HCT116 (cell line): Measurements from ENCODE around the gene KRTAP10-7. TPM values are rescaled to one million over a fixed set of nuclear protein-coding genes. Genes with fewer than 3 reads are reported as not detected.

ENCODE experiments used
- ATAC-seq: fragments of 200-7000 bp; cut with Tn5 transposase; 2 replicates; pipeline ENCODE4 v1.9.1; 2020; ENCODE audit warnings: mild to moderate bottlenecking, moderate library complexity
- BruUV-seq: library from RNA; stranded (reverse); fragments of 400-500 nt; replicated peaks from 2 replicates; lab custom pipeline; 2021; lab: Mats Ljungman, UMichigan
- CTCF ChIA-PET: fragments of 300-600 bp; sonication (Branson Sonifier 250); formaldehyde crosslinking; loops from one replicate; lab custom pipeline; 2021; ENCODE audit warnings: antibody characterized with exemption; lab: Charles Lee
- POLR2A ChIA-PET: fragments of 300-600, 350-600 bp; sonication (Branson Sonifier 250); formaldehyde crosslinking; loops from one replicate; lab custom pipeline; 2021; ENCODE audit warnings: antibody characterized with exemption; lab: Charles Lee
- RAD21 ChIA-PET, 2 experiments: fragments of 300-600 bp; sonication (Branson Sonifier 250); formaldehyde crosslinking; loops; one replicate each; lab custom pipeline; 2023; ENCODE audit warnings: low total read pairs in 2 of 2; ENCODE audit not compliant: uncharacterized antibody in 2 of 2, unreplicated experiment in 2 of 2, low non-redundant PET in 1 of 2; lab: Charles Lee
- DNase-seq: peaks from one replicate; pipeline ENCODE4 v3.0.0-alpha.2; 2010; ENCODE audit warnings: low read depth, low spot score
- H2AFZ ChIP-seq: fragments of 200-600 bp; shearing (Covaris generic), sonication (generic); 2 replicates; pipeline ENCODE4 v1.6.1; 2017; ENCODE audit warnings: low read depth, mixed run types, mixed read lengths, antibody characterized with exemption, low read length; ENCODE audit not compliant: poor library complexity, severe bottlenecking
- H3K27ac ChIP-seq: 2 replicates; pipeline ENCODE4 v1.5.1; 2012; ENCODE audit warnings: low read depth, low read length
- H3K27me3 ChIP-seq: fragments of 200-600 bp; sonication (generic); 2 replicates; pipeline ENCODE4 v1.6.1; 2016; ENCODE audit warnings: mixed run types, low read length, mixed read lengths; ENCODE audit not compliant: insufficient read depth
- H3K36me3 ChIP-seq, 2 experiments: fragments of 200-500 bp in 1 of 2; fragments of 200-600 bp in 1 of 2; sonication (Bioruptor generic) in 1 of 2; sonication (generic) in 1 of 2; 2 replicates each; pipeline versions ENCODE4 v1.5.1 to v1.6.1; 2014 to 2016; ENCODE audit warnings: low read length in 2 of 2, inconsistent platforms in 1 of 2, mixed read lengths in 1 of 2, mixed run types in 1 of 2; ENCODE audit not compliant: insufficient read depth in 2 of 2, control insufficient read depth in 1 of 2
- H3K4me1 ChIP-seq, 2 experiments: fragments of 200-600 bp in 1 of 2; sonication (generic) in 1 of 2; 2 replicates each; pipeline versions ENCODE4 v1.5.1 to v1.6.1; 2012 to 2017; ENCODE audit warnings: low read length in 2 of 2, inconsistent platforms in 1 of 2, mild to moderate bottlenecking in 1 of 2, mixed read lengths in 1 of 2, mixed run types in 1 of 2, moderate library complexity in 1 of 2; ENCODE audit not compliant: insufficient read depth in 2 of 2, control insufficient read depth in 1 of 2
- H3K4me2 ChIP-seq: fragments of 200-600 bp; sonication (generic); 2 replicates; pipeline ENCODE4 v1.6.1; 2017; ENCODE audit warnings: mixed run types, low read length, mixed read lengths
- H3K4me3 ChIP-seq, 2 experiments: fragments of 200-600 bp in 1 of 2; sonication (generic) in 1 of 2; replicated peaks in 1 of 2; 2 replicates each; pipeline ENCODE4 v1.5.1; 2011 to 2016; ENCODE audit warnings: low read length in 2 of 2, control low read depth in 1 of 2, low read depth in 1 of 2, mild to moderate bottlenecking in 1 of 2, mixed read lengths in 1 of 2, mixed run types in 1 of 2
- H3K79me2 ChIP-seq: fragments of 200-600 bp; sonication (generic); 2 replicates; pipeline ENCODE4 v1.6.1; 2017; ENCODE audit warnings: mild to moderate bottlenecking, mixed run types, low read length, moderate library complexity, mixed read lengths; ENCODE audit not compliant: insufficient read depth
- H3K9ac ChIP-seq: fragments of 200-600 bp; sonication (generic); 2 replicates; pipeline ENCODE4 v1.6.1; 2016; ENCODE audit warnings: low read length, mixed read lengths
- H3K9me2 ChIP-seq: fragments of 200-600 bp; sonication (generic), shearing (Covaris generic); 2 replicates; pipeline ENCODE4 v1.6.1; 2017; ENCODE audit warnings: mixed run types, mild to moderate bottlenecking, moderate library complexity; ENCODE audit not compliant: insufficient read depth
- H3K9me3 ChIP-seq, 2 experiments: fragments of 200-500 bp in 1 of 2; fragments of 200-600 bp in 1 of 2; sonication (Bioruptor generic) in 1 of 2; sonication (generic) in 1 of 2; 2 replicates each; pipeline ENCODE4 v1.6.1; 2014 to 2017; ENCODE audit warnings: low read length in 2 of 2, mixed read lengths in 2 of 2, inconsistent platforms in 1 of 2, low read depth in 1 of 2, mild to moderate bottlenecking in 1 of 2, mixed run types in 1 of 2, moderate library complexity in 1 of 2; ENCODE audit not compliant: control insufficient read depth in 1 of 2, insufficient read depth in 1 of 2
- H4K20me1 ChIP-seq: fragments of 200-600 bp; sonication (generic), shearing (Covaris generic); 2 replicates; pipeline ENCODE4 v1.6.1; 2017; ENCODE audit warnings: mixed run types, mild to moderate bottlenecking, moderate library complexity; ENCODE audit not compliant: insufficient read depth
- ATF3 ChIP-seq: IDR thresholded peaks from 2 replicates; pipeline ENCODE4 v1.6.1; 2012
- CBX3 ChIP-seq: IDR thresholded peaks from 2 replicates; pipeline ENCODE4 v1.6.1; 2012; ENCODE audit warnings: low read depth
- CEBPB ChIP-seq: IDR thresholded peaks from 2 replicates; pipeline ENCODE4 v1.6.1; 2012; ENCODE audit warnings: low read depth
- ELF1 ChIP-seq: IDR thresholded peaks from 2 replicates; pipeline ENCODE4 v1.6.1; 2012; ENCODE audit warnings: low read depth, borderline replicate concordance
- EZH2 ChIP-seq: fragments of 200-600 bp; sonication (generic); IDR thresholded peaks from 2 replicates; pipeline ENCODE4 v1.6.1; 2017; ENCODE audit warnings: antibody characterized with exemption, mixed run types
- EZH2phosphoT487 ChIP-seq: fragments of 200-600 bp; IDR thresholded peaks from 2 replicates; pipeline ENCODE4 v1.6.1; 2018; ENCODE audit warnings: antibody characterized with exemption, borderline replicate concordance
- JUND ChIP-seq: IDR thresholded peaks from 2 replicates; pipeline ENCODE4 v1.6.1; 2012
- POLR2A ChIP-seq: IDR thresholded peaks from 2 replicates; pipeline ENCODE4 v1.7.0; 2011; ENCODE audit warnings: borderline replicate concordance; ENCODE audit not compliant: insufficient read depth, insufficient read length; ENCODE audit errors: extremely low read depth
- POLR2AphosphoS5 ChIP-seq: IDR thresholded peaks from 2 replicates; pipeline ENCODE4 v1.6.1; 2011; ENCODE audit warnings: mild to moderate bottlenecking, low read depth, low read length, moderate library complexity
- SIN3A ChIP-seq: IDR thresholded peaks from 2 replicates; pipeline ENCODE4 v1.6.1; 2012; ENCODE audit warnings: low read depth
- SP1 ChIP-seq: IDR thresholded peaks from 2 replicates; pipeline ENCODE4 v1.6.1; 2012; ENCODE audit warnings: low read depth
- SRF ChIP-seq: IDR thresholded peaks from 2 replicates; pipeline ENCODE4 v1.6.1; 2012; ENCODE audit warnings: low read depth
- TCF7L2 ChIP-seq: IDR thresholded peaks from 2 replicates; pipeline ENCODE4 v1.7.0; 2011; ENCODE audit warnings: borderline replicate concordance, inconsistent platforms; ENCODE audit not compliant: insufficient read depth, insufficient read length; ENCODE audit errors: extremely low read depth
- YY1 ChIP-seq: IDR thresholded peaks from 2 replicates; pipeline ENCODE4 v1.6.1; 2011; ENCODE audit warnings: low read length, low read depth, moderate library complexity, mild to moderate bottlenecking; ENCODE audit not compliant: insufficient replicate concordance; ENCODE audit errors: extremely low read depth
- ZFX ChIP-seq: fragments of 450-650 bp; IDR thresholded peaks from 2 replicates; pipeline ENCODE4 v1.6.1; 2017
- ZNF274 ChIP-seq: fragments of 200-500 bp; sonication (Bioruptor generic); IDR thresholded peaks from 2 replicates; pipeline ENCODE4 v1.6.1; 2014; ENCODE audit warnings: mild to moderate bottlenecking, low read depth, low read length, inconsistent platforms
- intact Hi-C: fragments of 100-400 bp; cut with micrococcal nuclease; formaldehyde crosslinking; loops from 2 replicates; pipeline ENCODE4 v1.10.0; 2022
- total RNA-seq: library from RNA; stranded (reverse); gene quantifications from one replicate; pipeline ENCODE4 v1.2.1, GENCODE V29; 2021; ENCODE audit not compliant: unreplicated experiment
- TF ChIP-seq, protein P1 (sequence below): IDR thresholded peaks from 2 replicates; pipeline ENCODE4 v1.6.1; 2012
- TF ChIP-seq, protein P2 (sequence below), 3 experiments: fragments of 200-600 bp in 1 of 3; sonication (generic) in 1 of 3; IDR thresholded peaks in 2 of 3; conservative IDR thresholded peaks in 1 of 3; 2 replicates each; pipeline ENCODE4 v1.5.1; 2012 to 2017; ENCODE audit warnings: low read depth in 2 of 3, low read length in 2 of 3, antibody characterized with exemption in 1 of 3, borderline replicate concordance in 1 of 3, control low read depth in 1 of 3, mild to moderate bottlenecking in 1 of 3, mixed read lengths in 1 of 3, mixed run types in 1 of 3, moderate library complexity in 1 of 3; ENCODE audit not compliant: insufficient read depth in 1 of 3

Gene KRTAP10-7
- total RNA-seq, 1 experiment from 2014 or later: not detected

DNA sequence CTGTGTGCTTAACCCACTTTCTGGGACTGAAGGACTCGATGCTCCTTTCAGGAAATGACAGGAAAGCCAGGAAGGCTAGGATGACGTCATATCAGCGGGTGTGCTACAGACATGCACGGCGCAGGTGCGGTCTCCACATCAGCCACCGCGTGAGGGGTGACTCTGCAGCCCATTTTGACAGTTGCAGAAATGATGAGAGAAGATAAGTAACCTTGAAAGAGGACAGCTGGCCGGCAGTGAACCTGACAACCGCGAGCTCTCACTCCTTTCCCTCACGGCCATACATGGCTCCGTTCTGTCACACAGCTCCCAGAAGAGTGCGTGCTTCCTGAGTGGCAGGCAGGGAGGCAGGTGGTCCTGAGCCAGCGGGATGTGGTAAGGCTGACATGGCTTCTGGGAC is 18.3 kb upstream of the KRTAP10-7 start:
- ChIA-PET POLR2A (no interaction called here), CTCF (no interaction called here), RAD21 (no interaction called here)
- H3K9me3 ChIP-seq: no peaks in the 10 kb centered on the region; a peak in 2 of 4 replicates
- no peaks in the 10 kb centered on the region for H3K4me1 ChIP-seq
- no peaks in the 10 kb centered on the region for H3K79me2 ChIP-seq
- no peaks in the 10 kb centered on the region for H4K20me1 ChIP-seq
- H3K36me3 ChIP-seq: no peaks in the 10 kb centered on the region
- H3K4me2 ChIP-seq: no peak overlapping the region
- no peaks in the 10 kb centered on the region for H3K9me2 ChIP-seq
- H3K27ac ChIP-seq: no peak overlapping the region
- no peak for DNase-seq
- H3K27me3 ChIP-seq: peaks cover 25% of the 10 kb centered on the region
- TF ChIP-seq CEBPB (no peak), ZFX (no peak), SIN3A (no peak), EZH2 (no peak), TCF7L2 (no peak), CBX3 (no peak), YY1 (no peak), ATF3 (no peak), POLR2AphosphoS5 (no peak)
- TF ChIP-seq, protein P1, sequence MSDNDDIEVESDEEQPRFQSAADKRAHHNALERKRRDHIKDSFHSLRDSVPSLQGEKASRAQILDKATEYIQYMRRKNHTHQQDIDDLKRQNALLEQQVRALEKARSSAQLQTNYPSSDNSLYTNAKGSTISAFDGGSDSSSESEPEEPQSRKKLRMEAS: no peak
- ATAC-seq: no peak
- H3K4me3 ChIP-seq: no peak overlapping the region
- intact Hi-C loops: no loop called here
- no peak overlapping the region for H3K9ac ChIP-seq
- BruUV-seq: no TSS peak
- H2AFZ ChIP-seq: no peak overlapping the region

DNA sequence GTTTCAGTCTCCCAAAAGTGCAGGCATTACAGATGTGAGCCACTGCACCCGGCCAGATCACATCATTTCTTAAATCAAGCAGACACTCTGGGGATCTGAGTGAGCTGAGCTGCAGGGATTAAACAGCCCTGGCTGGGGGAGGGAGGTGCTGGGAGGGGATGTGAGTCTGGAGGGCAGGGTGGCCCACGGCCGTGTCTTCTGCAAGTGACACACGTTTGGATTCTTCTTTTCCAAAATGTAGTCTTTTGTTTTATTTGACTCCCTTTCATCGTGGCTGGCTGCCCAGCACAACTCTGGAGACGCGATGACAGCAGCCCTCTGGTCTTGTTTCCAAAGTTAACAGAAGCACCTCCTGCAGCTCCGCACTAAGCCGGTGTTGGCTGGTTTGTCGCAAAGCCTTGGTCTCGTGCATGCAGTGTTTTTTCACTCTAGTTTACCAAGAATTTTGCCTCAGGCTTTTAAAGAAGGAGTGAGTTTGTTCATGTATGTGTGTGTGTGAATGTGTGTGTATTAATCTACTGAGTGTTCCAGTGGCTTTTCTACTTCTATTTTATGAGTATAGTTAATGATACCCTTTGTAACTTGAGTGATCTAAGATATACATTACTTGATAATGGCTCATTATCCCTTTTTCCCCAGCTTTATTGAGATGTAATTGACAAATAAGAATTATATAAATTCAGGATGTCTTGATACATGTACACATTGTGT is 17.2 kb upstream of the KRTAP10-7 start:
- CTCF ChIA-PET: no interaction called here
- Histone ChIP-seq H3K9me3 (no peaks in the 10 kb centered on the region), H3K79me2 (no peaks in the 10 kb centered on the region), H3K36me3 (no peaks in the 10 kb centered on the region), H4K20me1 (no peaks in the 10 kb centered on the region), H3K4me1 (no peaks in the 10 kb centered on the region), H3K27me3 (peaks cover 25% of the 10 kb centered on the region), H2AFZ (no peak overlapping the region), H3K4me2 (no peak overlapping the region), H3K27ac (no peak overlapping the region), H3K4me3 (no peak overlapping the region), H3K9me2 (no peaks in the 10 kb centered on the region), H3K9ac (no peak overlapping the region)
- POLR2A ChIA-PET: no interaction called here
- BruUV-seq: no TSS peak
- no peak for DNase-seq
- intact Hi-C loops: no loop called here
- no peak for ATAC-seq
- RAD21 ChIA-PET: no interaction called here
- TF ChIP-seq CEBPB (no peak), ZNF274 (no peak), POLR2AphosphoS5 (no peak), TCF7L2 (no peak), EZH2phosphoT487 (no peak), POLR2A (no peak), CBX3 (no peak), ATF3 (no peak), EZH2 (no peak), YY1 (no peak), ELF1 (no peak), SIN3A (no peak), SRF (no peak), SP1 (no peak), JUND (no peak)
- TF ChIP-seq, protein P2, sequence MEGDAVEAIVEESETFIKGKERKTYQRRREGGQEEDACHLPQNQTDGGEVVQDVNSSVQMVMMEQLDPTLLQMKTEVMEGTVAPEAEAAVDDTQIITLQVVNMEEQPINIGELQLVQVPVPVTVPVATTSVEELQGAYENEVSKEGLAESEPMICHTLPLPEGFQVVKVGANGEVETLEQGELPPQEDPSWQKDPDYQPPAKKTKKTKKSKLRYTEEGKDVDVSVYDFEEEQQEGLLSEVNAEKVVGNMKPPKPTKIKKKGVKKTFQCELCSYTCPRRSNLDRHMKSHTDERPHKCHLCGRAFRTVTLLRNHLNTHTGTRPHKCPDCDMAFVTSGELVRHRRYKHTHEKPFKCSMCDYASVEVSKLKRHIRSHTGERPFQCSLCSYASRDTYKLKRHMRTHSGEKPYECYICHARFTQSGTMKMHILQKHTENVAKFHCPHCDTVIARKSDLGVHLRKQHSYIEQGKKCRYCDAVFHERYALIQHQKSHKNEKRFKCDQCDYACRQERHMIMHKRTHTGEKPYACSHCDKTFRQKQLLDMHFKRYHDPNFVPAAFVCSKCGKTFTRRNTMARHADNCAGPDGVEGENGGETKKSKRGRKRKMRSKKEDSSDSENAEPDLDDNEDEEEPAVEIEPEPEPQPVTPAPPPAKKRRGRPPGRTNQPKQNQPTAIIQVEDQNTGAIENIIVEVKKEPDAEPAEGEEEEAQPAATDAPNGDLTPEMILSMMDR (IDR thresholded peaks at IDR 0.05 in 2 of 3, conservative IDR thresholded peaks at IDR 0.05 in 1 of 3; ENCODE audit: borderline replicate concordance in 1 of 3, insufficient read depth in 1 of 3, low read depth in 2 of 3, low read length in 2 of 3): no peak
- TF ChIP-seq, protein P1: no peak
